Upper lobe of left lung (tissue), 4 donors: ENCODE data around the gene PTPRK.

Experiments
- POLR2A ChIP-seq, 4 donors: fragments of 450-650 bp; IDR thresholded peaks; one replicate each; pipeline ENCODE4 v1.5.1; 2016 to 2017; ENCODE audit warnings: antibody characterized with exemption in 4 of 4, mild to moderate bottlenecking in 2 of 4
- TF ChIP-seq, protein P1 (sequence below), 6 experiments: fragments of 450-650 bp in 4 of 6; fragments of 200-600 bp in 2 of 6; sonication (generic) in 2 of 6; IDR thresholded peaks; one replicate each; pipeline ENCODE4 v1.5.1; 2016 to 2019; ENCODE audit warnings: antibody characterized with exemption in 6 of 6

DNA sequence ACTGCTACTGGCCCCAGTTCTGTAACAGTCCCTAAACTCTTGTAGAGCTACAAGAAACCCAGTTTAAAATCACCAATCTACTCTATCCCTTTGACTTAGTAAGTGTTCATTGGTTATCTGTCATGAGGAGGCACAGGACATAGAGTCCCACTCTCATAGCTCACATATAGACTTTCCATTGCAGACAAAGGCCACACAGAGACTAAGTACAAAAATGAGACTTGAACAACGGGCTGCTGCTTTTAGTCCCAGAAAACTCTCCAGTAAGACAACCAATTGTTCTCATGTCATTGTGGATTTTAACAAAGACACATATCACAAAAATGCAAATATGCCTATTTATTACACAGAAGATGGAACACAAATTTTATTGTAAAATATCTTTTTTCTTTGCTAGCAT, 197.4 kb downstream of the PTPRK start:
- TF ChIP-seq, protein P1, sequence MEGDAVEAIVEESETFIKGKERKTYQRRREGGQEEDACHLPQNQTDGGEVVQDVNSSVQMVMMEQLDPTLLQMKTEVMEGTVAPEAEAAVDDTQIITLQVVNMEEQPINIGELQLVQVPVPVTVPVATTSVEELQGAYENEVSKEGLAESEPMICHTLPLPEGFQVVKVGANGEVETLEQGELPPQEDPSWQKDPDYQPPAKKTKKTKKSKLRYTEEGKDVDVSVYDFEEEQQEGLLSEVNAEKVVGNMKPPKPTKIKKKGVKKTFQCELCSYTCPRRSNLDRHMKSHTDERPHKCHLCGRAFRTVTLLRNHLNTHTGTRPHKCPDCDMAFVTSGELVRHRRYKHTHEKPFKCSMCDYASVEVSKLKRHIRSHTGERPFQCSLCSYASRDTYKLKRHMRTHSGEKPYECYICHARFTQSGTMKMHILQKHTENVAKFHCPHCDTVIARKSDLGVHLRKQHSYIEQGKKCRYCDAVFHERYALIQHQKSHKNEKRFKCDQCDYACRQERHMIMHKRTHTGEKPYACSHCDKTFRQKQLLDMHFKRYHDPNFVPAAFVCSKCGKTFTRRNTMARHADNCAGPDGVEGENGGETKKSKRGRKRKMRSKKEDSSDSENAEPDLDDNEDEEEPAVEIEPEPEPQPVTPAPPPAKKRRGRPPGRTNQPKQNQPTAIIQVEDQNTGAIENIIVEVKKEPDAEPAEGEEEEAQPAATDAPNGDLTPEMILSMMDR (IDR thresholded peaks at IDR 0.05), result no peak
- no peak for TF ChIP-seq POLR2A (IDR thresholded peaks at IDR 0.05)
